ENCODE results near the gene SOAT2.
A peak's percentile ranks its signal among the peaks of the same experiment; 100 is the strongest.

SOAT2 gene

GRCh38 chr12:53062977-53063707 is 40.1 kb upstream of the SOAT2 start:
- TF ChIP-seq CTCF (IDR thresholded peaks at IDR 0.05; ENCODE audit: low read length, missing control alignments), result no peak
- no peak overlapping the region for H3K4me3 ChIP-seq (replicated peaks; ENCODE audit: low read depth, low read length)
- no peak for DNase-seq (ENCODE audit: low read depth)

GRCh38 chr12:53063708-53064612 is 39.3 kb upstream of the SOAT2 start:
- H3K4me3 ChIP-seq (replicated peaks; ENCODE audit: low read depth, low read length), result no peak overlapping the region
- no peak for TF ChIP-seq CTCF (IDR thresholded peaks at IDR 0.05; ENCODE audit: low read length, missing control alignments)
- DNase-seq (ENCODE audit: low read depth), result peak; percentile 61

- no peak overlapping the region for H3K4me3 ChIP-seq (replicated peaks; ENCODE audit: low read depth, low read length)
- TF ChIP-seq CTCF (IDR thresholded peaks at IDR 0.05; ENCODE audit: low read length, missing control alignments), result no peak
- no peak for DNase-seq (ENCODE audit: low read depth)
Measured at GRCh38 chr12:53064613-53065436, 38.5 kb upstream of the SOAT2 start.

- no peak for DNase-seq (ENCODE audit: low read depth)
- H3K4me3 ChIP-seq (replicated peaks; ENCODE audit: low read depth, low read length), result no peak overlapping the region
- no peak for TF ChIP-seq CTCF (IDR thresholded peaks at IDR 0.05; ENCODE audit: low read length, missing control alignments)
Measured at GRCh38 chr12:53065470-53065869, 37.8 kb upstream of the SOAT2 start.

GRCh38 chr12:53065975-53066931 is 37.0 kb upstream of the SOAT2 start:
- peak; percentile 87 for DNase-seq (ENCODE audit: low read depth)
- H3K4me3 ChIP-seq (replicated peaks; ENCODE audit: low read depth, low read length), result no peak overlapping the region
- TF ChIP-seq CTCF (IDR thresholded peaks at IDR 0.05; ENCODE audit: low read length, missing control alignments), result peak; percentile 78
